ENCODE data around the gene CAPN1. TPM values are rescaled to one million over a fixed set of nuclear protein-coding genes. Genes with fewer than 3 reads are reported as not detected.
A peak's percentile ranks its signal among the peaks of the same experiment; 100 is the strongest.
"Not testable (repeated sequence)": the region's sequence is repeated elsewhere in the genome, so short reads cannot be mapped to it uniquely, and the experiment has no call there.

Gene CAPN1
- total RNA-seq: 66.9 TPM
- long read RNA-seq, partial matches to known transcripts: 51 of 394 reads
- long read RNA-seq, other reads (novel, unspliced or antisense): 343 of 394 reads

DNA sequence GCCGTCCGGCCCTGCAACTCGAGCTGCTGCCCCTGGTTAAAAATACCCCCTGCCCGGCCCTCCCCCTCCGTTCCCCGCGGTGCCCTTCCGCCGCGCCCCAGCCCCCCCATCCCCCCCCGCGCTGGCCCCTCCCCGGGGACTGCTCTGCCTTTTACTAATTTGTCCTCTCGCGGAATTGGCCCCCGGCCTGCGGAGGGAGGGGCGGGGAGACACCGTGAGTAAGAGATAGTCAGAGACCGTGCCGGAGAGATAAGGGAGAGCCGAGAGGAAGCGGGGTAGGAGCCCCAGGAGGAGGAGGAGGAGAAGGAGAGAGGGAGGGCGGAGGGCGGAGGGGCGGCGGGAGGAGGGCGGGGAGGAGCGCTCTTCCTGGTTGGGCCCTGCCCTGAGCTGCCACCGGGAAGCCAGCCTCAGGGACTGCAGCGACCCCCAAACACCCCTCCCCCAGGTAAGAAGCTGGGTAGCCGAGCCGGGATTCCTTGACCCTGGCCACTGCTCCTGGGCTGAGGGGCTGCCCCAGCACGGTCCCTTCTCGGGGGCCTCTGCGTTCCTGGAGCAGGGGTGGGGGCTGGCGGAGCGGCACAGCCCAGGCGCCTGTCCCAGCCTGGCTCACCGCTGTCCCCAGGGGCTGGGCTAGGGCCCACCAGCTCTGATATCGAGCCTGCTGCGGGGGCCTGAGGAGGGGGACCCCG lies at the start of gene CAPN1:
Gene CAPN1 (plus strand): TSS at position 360 of the 689 bp plus-strand sequence. CDS start 774 bp downstream, outside the sequence.
- ATAC-seq (ENCODE audit: poor library complexity) (peak; percentile 83), DNase-seq (peak; percentile 92)
- intact Hi-C loops (cut with DNase I): no loop called here

DNA sequence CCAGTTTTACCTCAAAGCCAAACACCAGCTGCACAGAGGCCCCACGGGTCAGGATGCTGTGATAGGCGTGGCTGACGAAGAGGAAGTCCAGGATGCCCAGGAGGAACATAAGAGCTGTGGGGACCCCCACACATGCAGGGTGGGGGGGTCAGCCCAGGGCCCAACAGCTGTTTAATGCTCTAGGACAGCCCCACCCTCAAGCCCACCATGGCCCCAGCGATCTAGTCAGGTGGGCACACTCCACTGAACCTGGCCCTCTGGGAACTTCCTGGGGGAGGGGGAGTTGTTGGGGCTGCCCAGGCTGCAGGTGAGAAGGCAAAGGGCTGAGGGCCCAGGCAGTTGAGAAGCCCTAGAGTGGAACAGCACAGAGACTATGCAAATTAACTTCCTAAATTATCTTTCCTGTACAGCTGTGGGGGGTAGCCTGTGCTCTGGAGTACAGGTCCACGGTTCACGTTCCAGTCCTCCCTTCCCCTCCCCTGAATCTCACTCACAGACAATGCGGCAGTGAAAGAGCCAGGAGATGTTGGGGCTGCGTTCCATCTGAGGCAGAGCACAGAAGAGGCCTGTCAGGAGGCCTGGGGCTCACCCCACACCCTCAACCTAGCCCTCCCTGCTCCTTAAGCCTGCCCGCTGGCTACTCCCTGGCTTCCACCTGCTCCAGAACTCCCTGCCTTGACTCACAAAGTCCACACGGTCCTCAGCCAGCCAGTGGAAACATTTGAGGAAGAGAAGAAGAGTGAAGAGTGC lies 49.3 kb upstream of the CAPN1 start:
- ATAC-seq (ENCODE audit: poor library complexity): no peak
- no peak for DNase-seq
- intact Hi-C loops (cut with DNase I): no loop called here

DNA sequence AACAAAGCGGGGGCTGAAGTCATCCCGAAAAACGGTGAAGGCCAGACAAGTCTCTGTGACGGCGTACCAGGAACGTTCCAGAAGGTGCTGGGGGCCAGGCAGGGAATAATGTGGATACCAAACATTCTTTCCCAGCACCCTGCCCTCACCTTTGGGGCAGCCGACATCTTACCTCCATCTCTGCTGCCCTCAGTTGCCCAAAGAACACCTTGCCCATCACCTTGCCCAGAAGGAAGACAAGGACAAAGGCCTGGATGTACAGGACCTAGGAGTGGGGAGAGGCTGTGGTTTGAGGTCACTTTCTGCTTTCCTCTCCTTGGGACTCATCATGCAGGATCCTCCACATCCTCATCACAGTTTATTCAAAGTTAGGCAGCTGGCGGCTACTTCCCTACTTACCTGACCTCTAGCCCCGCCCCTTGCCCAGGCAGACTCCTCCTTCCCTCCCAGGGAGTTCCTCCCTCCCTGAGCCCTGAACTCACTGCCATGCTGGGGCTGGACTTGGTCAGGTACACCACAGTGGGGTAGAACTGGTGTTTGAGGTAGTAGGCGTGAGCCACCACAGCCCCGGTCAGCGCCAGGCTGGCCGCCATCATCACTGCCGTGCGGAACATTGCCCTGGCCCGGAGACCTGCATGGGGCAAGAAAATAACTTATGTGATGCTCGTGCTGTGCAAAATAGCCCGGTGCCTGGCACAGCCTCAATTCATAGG lies 48.6 kb upstream of the CAPN1 start:
- DNase-seq (no peak), ATAC-seq (ENCODE audit: poor library complexity) (no peak)
- intact Hi-C loops (cut with DNase I): no loop called here

DNA sequence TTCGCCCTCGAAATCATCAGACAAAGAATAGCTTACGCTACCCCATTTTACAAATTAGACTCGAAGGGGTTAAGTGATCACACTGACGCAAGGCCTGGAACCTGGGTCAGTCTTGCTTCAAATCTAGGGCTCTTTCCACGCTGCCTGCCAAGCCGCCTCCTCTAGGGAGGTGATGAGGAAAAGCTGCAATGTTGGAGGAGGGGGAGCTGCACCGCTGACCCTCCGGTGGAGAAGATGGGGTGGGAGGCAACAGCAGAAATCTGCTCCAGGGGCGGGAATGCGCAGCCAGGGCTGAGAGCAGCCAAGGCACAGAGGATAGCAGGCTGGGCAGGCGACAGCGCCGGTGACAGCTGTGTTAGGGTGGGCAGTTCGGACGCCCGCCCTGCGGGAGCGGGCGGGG lies 48.0 kb upstream of the CAPN1 start:
- DNase-seq: peak; percentile 72
- ATAC-seq (ENCODE audit: poor library complexity): no peak
- intact Hi-C loops (cut with DNase I): no loop called here

DNA sequence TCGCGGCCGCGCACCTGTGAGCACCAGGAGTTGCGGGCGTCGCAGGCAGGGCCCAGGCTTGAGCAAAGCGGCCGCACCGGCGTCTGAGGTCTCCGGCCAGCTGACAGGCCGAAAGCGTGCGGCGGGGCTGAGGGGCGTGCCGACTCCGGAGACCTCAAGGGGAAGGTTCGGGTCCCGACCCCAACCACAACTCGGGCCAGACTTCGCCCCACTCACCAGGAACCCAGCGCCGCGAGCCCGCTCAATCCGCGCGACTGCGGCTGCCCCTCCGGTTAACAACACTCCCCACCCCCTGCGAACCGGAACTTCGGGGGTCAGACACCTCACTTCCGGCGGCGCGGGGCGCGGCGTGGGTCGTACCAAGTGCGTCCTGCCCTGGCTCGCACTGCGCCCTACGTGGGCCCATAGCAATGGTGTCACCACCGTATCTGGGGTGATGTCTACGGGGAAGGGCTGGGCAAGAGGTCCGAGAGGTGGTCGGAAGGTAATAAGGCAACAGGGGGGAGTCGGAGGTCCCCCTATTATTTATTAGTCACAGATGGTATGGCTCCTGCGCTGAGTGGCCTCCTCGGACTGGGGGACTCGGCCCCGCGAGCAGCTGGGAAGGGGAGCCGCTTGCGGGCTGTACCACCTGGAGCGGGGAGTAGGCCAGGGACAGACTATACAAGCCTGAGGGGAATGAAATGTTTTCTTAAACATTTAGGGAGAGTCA lies 47.3 kb upstream of the CAPN1 start, which contains the start of gene SYVN1:
Gene SYVN1 (minus strand): TSS at position 280 of the 712 bp plus-strand sequence. CDS start 918 bp downstream, outside the sequence.
- ATAC-seq (ENCODE audit: poor library complexity): peak; percentile 94
- intact Hi-C loops (cut with DNase I): no loop called here

DNA sequence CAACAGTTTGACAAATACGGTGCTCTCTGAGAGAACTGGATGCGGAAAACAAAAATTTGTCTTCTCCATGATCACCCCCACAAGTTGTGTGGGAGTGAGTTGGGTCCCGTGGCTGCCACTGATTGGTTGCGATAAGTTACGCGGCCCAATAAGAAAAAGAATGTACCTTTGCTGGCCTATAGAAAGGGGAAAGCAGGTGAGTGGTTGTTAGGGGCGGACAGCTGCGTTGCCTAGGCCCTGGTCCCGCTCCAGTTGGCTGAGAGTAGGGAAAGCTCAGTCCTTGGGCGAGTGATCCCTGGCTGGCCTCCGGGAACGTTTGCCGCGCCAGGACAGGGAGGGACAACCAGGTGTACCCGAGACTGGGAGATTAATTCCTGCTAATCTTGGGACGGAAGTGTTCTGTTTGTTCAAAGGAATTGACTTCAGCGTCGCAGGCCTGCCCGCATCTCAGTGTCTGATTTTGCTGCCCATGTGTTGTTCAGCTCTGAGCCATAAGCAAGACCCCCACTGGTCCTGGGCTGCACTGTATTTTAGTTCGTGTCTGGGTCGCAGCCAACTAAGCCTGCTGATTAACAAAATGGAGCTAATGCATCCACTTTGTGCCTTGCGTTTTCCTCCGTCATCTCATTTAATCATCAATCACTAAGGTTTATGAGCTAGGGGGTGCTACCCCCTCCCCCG lies 46.6 kb upstream of the CAPN1 start:
- intact Hi-C loops (cut with DNase I): no loop called here
- ATAC-seq (ENCODE audit: poor library complexity) (peak; percentile 92), DNase-seq (peak; percentile 92)

More for the DNA sequence above, 47.3 kb upstream of the CAPN1 start, which contains the start of gene SYVN1:
- peak; percentile 94 for DNase-seq

DNA sequence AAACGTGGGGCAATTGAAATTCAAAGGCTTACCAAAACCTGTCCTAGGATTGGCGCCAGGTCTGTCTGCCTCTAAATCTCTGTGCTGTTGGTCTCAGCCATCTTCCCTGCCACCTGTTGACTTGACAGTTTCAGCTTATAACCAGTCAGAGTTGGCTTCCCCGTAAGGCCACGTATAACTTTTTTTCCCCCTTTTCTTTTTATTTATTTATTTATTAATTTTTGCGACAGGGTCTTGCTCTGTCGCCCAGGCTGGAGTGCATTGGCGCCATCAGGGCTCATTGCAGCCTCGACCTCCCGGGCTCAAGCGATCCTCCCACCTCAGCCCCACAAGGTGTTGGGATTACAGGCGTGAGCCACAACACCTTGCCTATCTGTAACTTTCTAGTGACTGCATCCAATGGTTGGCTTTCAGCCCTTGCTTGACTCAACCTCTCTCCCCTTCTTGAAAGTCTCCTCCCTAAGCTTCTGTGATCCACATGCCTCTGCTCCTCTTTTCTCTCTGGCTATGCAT lies 46.0 kb upstream of the CAPN1 start:
- intact Hi-C loops (cut with DNase I): no loop called here
- DNase-seq: no peak
- ATAC-seq (ENCODE audit: poor library complexity): no peak

DNA sequence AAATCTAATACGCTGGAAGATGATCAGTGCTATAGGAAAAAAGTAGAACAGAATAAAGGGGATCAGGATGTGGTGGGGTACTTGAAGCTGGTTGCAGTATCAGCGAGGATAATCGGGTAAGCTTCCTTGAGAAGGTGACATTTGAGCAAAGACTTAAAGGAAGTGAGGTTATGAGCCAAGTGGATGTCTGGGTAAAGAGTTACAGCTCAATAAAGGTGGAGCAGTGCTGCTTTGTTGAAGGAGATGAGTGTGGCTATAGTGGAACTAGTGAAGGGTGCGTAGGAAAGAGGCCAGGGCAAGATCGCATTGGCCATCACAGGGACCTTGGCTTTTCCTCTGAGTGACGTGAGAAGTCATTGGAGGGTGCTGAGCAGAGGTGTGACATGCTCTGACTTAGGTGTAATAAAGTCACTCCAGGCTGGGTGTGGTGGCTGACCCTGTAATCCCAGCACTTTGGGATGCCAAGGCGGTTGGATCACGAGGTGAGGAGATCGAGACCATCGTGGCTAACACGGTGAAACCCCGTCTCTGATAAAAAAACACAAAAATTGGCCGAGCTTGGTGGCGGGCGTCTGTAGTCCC lies 45.1 kb upstream of the CAPN1 start:
- no peak for ATAC-seq (ENCODE audit: poor library complexity)
- intact Hi-C loops (cut with DNase I): no loop called here
- no peak for DNase-seq

DNA sequence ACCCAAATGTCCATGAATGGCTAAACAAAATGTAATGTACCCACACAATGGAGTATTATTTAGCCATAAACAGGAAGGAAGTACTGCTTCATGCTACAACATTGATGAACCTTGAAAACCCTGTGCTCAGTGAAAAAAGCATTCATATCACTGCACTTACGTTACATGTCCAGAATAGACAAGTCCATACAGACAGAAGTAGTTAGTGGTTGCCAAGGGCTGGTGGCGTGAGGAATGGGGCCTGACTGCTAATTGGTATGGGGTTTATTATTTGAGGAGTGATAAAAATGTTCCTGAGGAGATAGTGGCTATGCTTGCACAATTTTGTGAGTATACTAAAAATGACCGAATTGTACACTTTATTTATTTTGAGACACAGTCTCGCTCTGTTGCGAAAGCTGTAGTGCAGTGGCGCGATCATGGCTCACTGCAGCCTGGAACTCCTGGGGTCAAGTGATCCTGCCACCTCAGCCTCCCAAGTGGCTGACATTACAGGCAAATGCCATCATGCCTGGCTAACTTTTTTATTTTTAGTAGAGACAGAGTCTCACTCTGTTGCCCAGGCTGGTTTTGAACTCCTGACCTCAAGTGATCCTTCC lies 39.7 kb upstream of the CAPN1 start:
- intact Hi-C loops (cut with DNase I): no loop called here
- no peak for DNase-seq
- no peak for ATAC-seq (ENCODE audit: poor library complexity)

DNA sequence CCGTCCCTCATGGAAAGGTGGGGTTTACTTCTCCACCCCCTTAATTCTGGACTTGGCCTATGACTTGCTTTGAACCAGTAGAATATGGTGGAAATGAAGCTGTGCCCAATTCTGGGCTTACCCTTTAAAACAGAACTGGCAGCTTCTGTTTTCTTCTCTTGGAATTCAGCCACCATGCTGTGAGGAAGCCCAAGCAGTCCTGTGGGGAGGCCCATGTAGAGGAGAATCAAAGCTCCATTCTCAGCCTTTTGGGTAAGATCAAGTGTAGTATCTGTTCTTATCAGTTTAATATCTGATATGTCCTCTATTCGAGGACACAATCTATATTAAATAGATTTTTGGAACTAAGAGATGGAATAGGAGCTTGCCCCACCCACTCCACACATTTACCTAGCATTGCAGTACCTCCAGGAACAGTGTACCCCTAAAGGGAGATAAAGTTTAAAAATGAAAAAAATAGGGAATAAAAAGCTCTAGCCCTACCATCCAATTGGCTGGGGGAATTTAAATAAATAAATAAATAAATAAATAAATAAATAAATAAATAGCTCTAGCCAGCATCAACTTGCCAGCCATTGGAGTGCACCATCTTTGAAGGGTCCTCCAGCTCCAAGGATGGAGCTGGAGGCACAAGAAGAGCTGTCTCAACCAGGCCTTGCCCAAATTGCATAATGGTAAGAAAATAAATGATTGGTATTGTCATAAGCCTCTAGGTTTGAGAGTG lies 34.2 kb upstream of the CAPN1 start:
- intact Hi-C loops (cut with DNase I): no loop called here
- ATAC-seq (ENCODE audit: poor library complexity) (no peak), DNase-seq (no peak)

DNA sequence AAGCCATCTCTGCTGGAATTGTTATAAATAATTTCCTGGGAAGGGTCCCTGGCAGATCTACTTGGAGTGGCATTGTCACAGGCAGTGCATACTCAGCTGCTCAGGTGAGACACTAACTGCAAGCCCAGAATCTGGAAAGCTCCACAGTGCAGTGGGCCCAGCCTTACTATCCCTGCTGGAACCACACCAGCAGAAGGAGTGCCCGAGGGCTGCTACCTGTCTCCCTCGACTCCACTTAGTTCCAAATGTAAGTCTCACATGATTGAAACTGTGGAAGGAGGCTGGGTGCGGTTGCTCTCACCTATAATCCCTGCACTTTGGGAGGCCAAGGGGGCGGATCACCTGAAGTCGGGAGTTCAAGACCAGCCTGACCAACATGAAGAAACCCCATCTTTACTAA lies 33.1 kb upstream of the CAPN1 start:
- intact Hi-C loops (cut with DNase I): no loop called here
- ATAC-seq (ENCODE audit: poor library complexity) (no peak), DNase-seq (no peak)

DNA sequence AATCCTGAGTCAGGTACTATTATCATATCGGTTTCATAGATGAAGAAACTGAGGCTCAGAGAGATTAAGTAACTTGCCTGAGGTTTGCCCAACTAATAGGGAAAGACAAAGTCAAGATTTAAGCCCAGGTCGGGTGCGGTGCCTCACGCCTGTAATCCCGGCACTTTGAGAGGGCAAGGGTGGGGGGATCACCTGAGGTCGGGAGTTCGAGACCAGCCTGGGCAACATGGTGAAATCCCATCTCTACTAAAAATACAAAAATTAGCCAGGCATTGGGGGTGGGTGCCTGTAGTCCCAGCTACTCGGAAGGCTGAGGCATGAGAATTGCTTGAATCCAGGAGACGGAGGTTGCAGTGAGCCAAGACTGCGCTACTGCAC lies 31.6 kb upstream of the CAPN1 start:
- intact Hi-C loops (cut with DNase I); ATAC-seq (ENCODE audit: poor library complexity); DNase-seq: not testable (repeated sequence)

DNA sequence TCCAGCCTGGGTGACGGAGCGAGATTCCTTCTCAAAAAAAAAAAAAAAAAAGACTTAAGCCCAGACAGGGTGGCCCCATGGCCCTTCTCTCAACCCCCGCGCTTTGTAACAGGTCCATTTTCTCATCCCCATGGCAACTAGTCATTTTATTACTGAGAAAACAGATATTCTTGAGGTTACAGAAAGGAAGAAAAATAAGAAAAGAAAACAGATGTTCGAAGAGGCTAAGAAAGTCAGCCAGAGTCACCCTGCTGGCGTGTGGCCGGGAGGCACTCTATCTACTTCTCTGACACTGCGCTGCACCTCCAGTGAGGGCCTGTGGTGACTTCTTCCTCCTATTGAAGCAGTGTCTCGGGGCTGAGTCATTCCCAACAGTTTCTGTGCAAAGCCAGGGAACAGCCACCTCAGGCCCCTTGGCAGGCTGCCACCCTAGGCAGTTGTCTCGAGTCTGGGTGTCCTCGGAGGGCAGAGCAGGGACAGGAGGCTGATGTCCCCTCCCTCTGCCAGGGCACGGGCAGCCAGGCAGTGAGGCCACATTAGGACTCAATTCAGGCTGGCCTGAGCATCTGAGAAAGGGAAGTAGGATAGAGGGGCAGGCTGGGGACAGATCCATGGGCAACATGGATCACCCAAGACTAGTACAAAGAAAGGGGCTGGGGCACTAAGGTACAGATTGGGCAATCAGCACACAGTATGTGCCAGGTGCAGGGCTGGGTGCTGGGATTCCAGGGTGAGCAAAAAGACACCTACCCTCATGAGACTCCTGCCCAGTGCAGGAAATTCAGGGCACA lies 31.0 kb upstream of the CAPN1 start:
- intact Hi-C loops (cut with DNase I): no loop called here
- ATAC-seq (ENCODE audit: poor library complexity): peak; percentile 95
- DNase-seq: peak; percentile 92

DNA sequence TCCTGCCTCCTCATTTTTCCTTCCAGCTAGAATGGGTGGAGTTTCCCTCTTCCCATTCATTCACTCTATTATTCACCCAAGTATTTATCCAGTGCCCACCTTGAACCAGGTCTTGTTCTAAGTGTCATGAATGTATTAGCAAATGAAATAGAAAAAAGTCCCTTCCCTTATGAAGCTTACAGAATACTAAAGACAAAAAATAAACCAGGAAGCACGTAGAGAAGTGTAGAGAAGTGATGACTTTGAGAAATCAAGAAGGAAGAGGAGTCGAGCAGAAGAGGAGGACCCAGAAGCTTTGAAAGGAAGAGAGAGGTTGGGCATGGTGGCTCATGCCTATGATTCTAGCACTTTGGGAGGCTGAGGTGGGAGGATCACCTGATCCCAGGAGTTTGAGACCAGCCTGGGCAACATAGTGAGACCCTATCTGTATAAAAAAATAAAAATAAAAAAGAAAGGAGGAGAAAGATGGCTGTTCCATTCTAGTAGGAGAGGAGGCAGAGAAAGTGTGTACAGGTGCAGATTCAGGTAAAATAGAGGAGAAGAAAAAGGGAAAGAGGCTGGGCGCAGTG lies 30.3 kb upstream of the CAPN1 start:
- no peak for ATAC-seq (ENCODE audit: poor library complexity)
- intact Hi-C loops (cut with DNase I): no loop called here

DNA sequence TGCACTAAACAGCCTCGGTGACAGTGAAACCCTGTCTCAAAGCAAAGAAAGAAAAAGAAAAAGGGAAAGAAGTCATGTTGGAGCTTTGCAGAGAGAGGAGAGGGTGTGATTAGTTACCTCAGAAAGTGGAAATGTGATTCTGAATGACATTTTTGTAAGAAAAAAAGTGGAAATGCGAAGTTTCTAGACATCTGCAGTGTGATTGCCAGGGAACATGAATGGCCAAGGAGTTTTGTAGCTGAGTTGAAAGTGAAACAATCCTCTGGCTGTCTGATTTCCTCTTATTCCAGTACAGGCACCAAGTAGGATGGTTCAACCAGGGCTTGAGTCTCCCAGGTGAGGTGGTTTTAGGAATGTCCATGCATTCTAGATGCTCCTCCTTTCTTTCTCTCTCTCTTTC lies 29.6 kb upstream of the CAPN1 start:
- ATAC-seq (ENCODE audit: poor library complexity) (no peak), DNase-seq (no peak)
- intact Hi-C loops (cut with DNase I): no loop called here

More for the DNA sequence above, 30.3 kb upstream of the CAPN1 start:
- no peak for DNase-seq

DNA sequence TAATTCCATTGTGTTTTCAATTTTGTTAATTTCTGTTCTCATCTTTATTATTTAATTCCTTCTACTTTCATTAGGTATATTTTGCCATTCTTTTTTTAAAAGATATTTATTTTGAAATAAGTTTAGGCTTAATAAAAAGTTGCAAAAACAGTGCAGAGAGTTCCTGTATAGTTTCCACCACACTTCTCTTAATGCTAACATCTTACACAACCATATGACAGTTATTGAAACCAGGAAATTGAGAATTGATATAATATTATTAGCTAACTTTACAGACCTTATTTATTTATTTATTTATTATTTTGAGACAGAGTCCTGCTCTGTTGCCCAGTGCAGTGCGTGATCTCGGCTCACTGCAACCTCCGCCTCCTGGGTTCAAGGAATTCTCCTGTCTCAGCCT lies 25.5 kb upstream of the CAPN1 start:
- intact Hi-C loops (cut with DNase I): no loop called here
- ATAC-seq (ENCODE audit: poor library complexity) (no peak), DNase-seq (no peak)
